ENCODE results near the gene DSE. TPM values are rescaled to one million over a fixed set of nuclear protein-coding genes. Genes with fewer than 3 reads are reported as not detected.

DSE gene
- total RNA-seq, 2 donors from 2014 or later: 48.5 to 61.5 TPM

DNA sequence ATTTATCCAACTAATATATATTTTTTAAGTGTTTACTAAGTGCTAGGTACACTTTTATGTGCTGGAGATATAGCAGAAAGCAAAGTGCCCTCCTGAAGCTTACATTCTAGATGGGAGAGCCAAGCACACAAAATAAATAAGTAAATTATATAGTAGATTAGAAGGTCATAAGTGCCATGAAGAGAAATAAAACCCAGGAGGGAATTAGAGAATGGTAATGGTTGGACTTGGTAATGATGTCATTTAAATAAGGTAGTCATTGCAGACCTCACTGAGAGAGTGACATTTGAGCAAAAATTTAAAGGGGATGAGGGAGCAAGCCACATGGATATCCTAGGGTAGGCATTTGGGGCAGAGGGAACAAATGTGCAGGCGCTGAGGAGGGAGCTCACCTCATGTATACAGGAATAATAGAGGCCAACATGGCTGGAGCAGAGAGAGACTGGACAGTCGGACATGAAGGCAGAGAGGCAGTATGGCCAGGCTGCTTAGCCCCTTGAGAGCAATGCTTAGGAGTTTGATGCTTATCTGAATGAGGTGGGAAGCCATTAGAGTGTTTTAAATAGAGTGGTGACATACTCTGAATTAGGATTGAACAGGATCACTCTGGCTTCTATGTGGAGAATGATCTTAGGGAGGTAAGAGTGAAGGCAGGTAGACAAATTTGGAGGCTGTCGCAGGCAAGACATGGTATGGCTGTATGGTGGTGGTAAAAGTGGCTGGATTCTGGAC lies 14.1 kb downstream of the DSE start:
- intact Hi-C loops (cut with DNase I): no loop called here
- DNase-seq (ENCODE audit: low spot score): no peak

- DNase-seq (ENCODE audit: low spot score): no peak
- intact Hi-C loops (cut with DNase I): no loop called here
These were observed 14.7 kb downstream of the DSE start for GRCh38 chr6:116385459-116385802.

- no peak for DNase-seq (ENCODE audit: low spot score)
- intact Hi-C loops (cut with DNase I): no loop called here
These were observed 15.2 kb downstream of the DSE start for GRCh38 chr6:116385921-116386320.

DNA sequence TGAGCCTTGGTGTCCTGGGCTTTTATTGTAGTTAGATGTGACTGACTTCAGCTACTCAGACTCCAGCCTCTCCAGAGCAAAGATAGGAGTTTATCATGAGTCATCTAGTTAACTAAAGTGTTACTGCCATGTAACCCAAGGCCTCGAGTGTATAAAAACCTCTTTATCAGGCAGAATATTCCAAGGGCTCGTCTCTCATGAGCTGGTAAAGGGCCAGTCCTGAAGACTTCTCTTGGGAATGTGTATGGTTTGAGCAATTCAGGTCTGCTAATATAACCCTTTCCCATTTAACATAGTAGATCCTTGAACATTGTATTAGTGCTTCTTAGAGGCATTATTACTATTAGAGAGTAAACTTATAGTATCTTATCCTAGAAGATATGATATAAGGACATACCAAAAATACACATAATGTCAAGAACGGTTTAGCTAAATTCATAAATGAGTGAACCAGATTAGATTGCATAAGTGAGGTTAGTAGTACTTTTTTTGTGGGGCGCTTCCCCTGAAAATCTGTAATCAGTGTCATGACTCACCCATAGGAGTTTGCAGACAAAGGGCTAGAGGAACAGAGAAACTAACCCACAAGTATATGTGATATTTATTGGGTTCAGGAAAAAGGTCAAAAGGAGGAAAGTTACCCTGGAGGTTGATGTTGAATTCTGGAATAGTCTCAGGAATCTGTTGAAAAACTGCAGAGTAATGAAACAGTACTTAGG lies 16.0 kb downstream of the DSE start:
- intact Hi-C loops (cut with DNase I): no loop called here
- no peak for DNase-seq (ENCODE audit: low spot score)

DNA sequence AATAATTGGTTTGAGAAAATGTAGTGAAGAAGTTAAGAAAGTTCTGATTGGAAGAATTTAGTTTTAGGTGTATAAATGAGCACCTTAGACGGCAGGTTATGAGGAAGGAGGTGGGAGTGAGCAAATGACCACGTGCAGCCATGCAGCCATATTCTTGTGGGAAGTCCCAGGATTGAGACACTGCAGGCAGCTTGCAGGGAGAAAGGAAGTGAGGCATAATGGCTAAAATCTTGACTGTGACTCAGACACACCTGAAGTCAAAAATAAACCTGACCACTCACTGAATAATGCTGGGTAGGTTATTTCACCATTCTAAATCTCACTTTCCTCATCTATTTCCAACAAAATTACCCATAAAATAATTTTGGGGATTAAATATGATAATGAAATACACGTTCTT lies 16.6 kb downstream of the DSE start:
- DNase-seq (ENCODE audit: low spot score): no peak
- intact Hi-C loops (cut with DNase I): no loop called here

DNA sequence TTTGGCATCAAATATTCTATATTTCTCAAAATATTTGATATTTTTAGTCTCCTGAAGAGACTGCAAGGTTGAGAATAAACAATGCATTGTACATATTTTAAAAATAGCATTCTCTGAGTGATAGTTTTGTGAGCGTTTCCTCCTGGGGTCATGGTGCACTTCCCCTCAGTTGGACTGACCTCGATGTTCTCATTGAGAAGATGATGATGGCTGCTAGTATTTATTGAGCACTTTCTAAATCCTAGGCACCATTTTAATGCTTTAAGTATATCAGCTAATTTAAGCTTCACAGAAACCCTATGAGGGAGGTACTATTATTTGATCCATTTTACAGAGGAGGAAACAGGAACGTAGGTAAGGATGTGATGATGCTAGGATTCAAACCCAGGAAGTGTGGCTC lies 18.2 kb downstream of the DSE start:
- intact Hi-C loops (cut with DNase I): no loop called here
- DNase-seq (ENCODE audit: low spot score): no peak

DNA sequence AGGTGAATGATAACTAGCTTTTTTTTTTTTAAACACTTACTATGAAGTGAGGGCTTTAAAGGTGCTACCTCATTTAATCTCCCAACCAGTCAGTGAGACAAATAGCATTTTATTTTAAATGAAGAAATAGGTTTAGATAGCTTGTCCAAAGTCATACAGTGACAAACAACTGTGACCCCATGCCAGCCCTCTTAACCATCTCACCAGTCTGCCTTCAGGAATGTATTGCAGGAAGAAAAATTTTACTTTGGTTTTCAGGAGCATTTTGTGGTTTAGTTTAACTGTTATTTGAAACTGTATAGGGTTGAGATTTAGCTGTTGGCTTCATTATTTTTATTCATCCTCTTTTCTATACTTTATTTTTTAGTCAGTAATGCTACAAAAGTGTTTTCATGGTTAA lies 18.6 kb downstream of the DSE start:
- no peak for DNase-seq (ENCODE audit: low spot score)
- intact Hi-C loops (cut with DNase I): no loop called here

- no peak for DNase-seq (ENCODE audit: low spot score)
- intact Hi-C loops (cut with DNase I): no loop called here
These were observed 19.8 kb downstream of the DSE start for GRCh38 chr6:116390581-116390980.

- intact Hi-C loops (cut with DNase I): no loop called here
- no peak for DNase-seq (ENCODE audit: low spot score)
These were observed 21.6 kb downstream of the DSE start for GRCh38 chr6:116392132-116393013.

- intact Hi-C loops (cut with DNase I): no loop called here
- DNase-seq (ENCODE audit: low spot score): no peak
These were observed 22.7 kb downstream of the DSE start for GRCh38 chr6:116393430-116393829.

- no peak for DNase-seq (ENCODE audit: low spot score)
- intact Hi-C loops (cut with DNase I): no loop called here
These were observed 24.9 kb downstream of the DSE start for GRCh38 chr6:116395647-116396046.

- intact Hi-C loops (cut with DNase I): no loop called here
- no peak for DNase-seq (ENCODE audit: low spot score)
These were observed 25.7 kb downstream of the DSE start for GRCh38 chr6:116396441-116396840.

- no peak for DNase-seq (ENCODE audit: low spot score)
- intact Hi-C loops (cut with DNase I): no loop called here
These were observed 27.2 kb downstream of the DSE start for GRCh38 chr6:116397914-116398313.

DNA sequence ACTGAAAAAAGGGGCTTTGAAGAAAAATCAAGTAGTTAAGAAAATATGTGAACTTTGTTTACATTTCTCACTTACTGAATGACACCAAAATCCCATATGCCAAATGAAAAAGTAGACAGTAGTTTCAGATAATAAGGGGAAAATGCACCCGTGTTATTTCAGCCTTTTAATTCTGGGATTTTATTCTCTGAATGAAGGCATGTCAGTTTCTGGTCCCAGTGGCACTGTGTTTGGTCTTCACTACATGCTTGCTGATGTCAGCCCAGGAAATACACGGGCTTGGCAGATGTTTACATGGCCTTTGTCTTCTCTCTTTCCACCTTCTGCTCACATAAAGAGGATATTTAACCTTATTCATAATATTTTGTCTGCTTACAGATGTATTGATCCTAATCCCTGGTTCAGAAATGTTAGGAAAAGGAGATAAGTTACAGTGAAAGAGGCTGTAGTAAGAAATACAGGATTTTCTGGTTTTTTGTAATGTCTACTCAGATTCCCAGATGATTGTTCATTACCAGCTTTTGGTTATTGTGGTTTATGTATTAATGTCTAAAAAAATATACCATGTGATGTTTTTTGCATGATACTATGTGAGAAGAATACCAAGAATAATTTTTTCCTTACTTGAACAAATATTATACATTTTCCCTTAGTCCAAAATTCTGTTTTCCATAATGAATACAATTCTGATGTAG lies 27.7 kb downstream of the DSE start:
- intact Hi-C loops (cut with DNase I): no loop called here
- DNase-seq (ENCODE audit: low spot score): no peak

DNA sequence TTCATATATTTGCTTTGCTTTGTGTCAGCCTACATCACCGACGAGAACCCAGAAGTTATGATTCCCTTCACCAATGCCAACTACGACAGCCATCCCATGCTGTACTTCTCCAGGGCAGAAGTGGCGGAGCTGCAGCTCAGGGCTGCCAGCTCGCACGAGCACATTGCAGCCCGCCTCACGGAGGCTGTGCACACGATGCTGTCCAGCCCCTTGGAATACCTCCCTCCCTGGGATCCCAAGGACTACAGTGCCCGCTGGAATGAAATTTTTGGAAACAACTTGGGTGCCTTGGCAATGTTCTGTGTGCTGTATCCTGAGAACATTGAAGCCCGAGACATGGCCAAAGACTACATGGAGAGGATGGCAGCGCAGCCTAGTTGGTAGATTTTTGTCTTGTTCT lies 28.5 kb downstream of the DSE start:
- intact Hi-C loops (cut with DNase I): no loop called here
- DNase-seq (ENCODE audit: low spot score): no peak

DNA sequence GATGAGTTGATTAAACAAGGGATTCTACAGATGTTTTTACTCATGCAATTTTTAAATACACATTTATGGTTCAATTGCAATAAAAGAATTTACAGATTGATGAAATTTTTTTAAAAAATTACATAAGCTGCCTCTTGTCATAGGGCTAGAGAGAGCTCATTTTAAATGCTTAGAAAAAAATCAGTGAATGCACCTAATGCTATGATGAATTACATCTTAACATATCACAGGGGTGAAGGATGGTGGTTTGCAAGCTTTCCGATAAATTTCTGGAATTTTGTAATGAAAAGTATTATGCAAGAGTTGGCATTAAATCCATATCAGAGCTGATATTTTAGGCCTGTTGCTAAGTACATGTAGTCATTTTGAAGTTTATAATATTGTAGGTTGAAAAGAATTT lies 29.6 kb downstream of the DSE start:
- intact Hi-C loops (cut with DNase I): no loop called here
- no peak for DNase-seq (ENCODE audit: low spot score)

DNA sequence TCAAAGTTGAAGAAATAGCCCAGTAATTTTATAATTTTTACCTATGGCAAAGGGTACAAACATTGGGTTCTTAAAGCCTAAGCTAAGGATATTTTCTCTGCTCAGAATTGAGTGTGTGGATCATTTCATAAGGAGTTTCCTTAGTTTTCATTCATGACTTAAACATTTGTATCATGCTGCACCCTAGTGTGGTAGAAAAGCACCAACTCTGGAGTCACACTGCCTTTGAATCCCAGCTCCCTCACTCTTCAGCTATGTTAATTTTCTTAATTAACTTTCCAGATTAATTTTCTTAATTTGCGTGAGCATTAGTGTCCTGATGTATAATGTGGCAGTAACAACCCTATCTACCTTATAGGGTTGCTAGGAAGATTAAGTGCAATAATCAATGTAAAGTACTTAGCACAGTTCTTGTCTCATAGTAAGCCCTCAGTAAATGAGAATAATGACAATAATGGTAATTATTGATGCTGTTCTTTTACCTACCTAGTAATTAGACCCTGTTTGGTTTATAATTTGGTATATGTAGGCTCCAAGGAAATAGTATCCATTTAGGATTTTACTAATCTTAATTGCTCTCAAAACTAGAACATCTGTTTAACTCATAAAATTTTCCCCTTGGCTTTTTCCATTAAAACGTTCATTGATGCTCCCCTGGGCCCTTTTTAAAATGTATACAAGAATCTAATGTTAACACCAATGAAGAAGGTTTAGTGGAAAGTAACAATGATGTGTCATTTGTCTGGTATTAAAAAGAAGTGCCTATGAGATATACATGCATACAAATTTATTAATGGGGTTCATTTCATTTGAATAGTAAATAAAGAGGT lies 31.6 kb downstream of the DSE start:
- intact Hi-C loops (cut with DNase I): no loop called here
- DNase-seq (ENCODE audit: low spot score): no peak

- intact Hi-C loops (cut with DNase I): no loop called here
- DNase-seq (ENCODE audit: low spot score): no peak
These were observed 32.5 kb downstream of the DSE start for GRCh38 chr6:116403205-116403604.

- DNase-seq (ENCODE audit: low spot score): no peak
- intact Hi-C loops (cut with DNase I): no loop called here
These were observed 33.9 kb downstream of the DSE start for GRCh38 chr6:116404696-116405095.
